GM12878 (cell line): Measurements from ENCODE around the gene SAPCD2. TPM values are rescaled to one million over a fixed set of nuclear protein-coding genes. Genes with fewer than 3 reads are reported as not detected.

Experiments
- ATAC-seq: fragments of 200-7000 bp; cut with Tn5 transposase; 3 replicates; pipeline ENCODE4 v1.9.1; 2020; ENCODE audit warnings: mild to moderate bottlenecking, moderate library complexity
- BruUV-seq: library from RNA; stranded (reverse); fragments of 400-500 nt; replicated peaks from 2 replicates; lab custom pipeline; 2021; lab: Mats Ljungman, UMichigan
- CTCF ChIA-PET: fragments of 300-600 bp; sonication (Branson Sonifier 250); formaldehyde crosslinking; extraction: SDS; loops from one replicate; lab custom pipeline; 2021; ENCODE audit warnings: inconsistent platforms; lab: Yijun Ruan, JAX
- POLR2A ChIA-PET: fragments of 350-600 bp; formaldehyde crosslinking; extraction: SDS; loops from one replicate; lab custom pipeline; 2021; ENCODE audit warnings: inconsistent platforms; lab: Charles Lee
- RAD21 ChIA-PET: fragments of 300-600 bp; sonication (Branson Sonifier 250); formaldehyde crosslinking; loops from one replicate; lab custom pipeline; 2023; ENCODE audit warnings: antibody characterized with exemption; ENCODE audit not compliant: unreplicated experiment; lab: Charles Lee
- SMC1A ChIA-PET: fragments of 300-600 bp; sonication (Branson Sonifier 250); formaldehyde crosslinking; loops from one replicate; lab custom pipeline; 2023; ENCODE audit not compliant: unreplicated experiment, uncharacterized antibody; lab: Charles Lee
- DNase-seq: peaks from one replicate; pipeline ENCODE4 v3.0.0-alpha.2; 2011; ENCODE audit warnings: low read depth, low spot score
- FAIRE-seq: peaks from 3 replicates; lab custom pipeline; 2011; peaks lifted over from hg19 to GRCh38; lab: Jason Lieb, UNC
- H2AFZ ChIP-seq: 2 replicates; pipeline ENCODE4 v1.6.0; 2011; ENCODE audit warnings: low read depth, low read length, control low read depth; ENCODE audit not compliant: control insufficient read depth
- H3K27ac ChIP-seq: 2 replicates; pipeline ENCODE4 v1.5.1; 2011; ENCODE audit warnings: control low read depth; ENCODE audit not compliant: control insufficient read depth, insufficient read depth
- H3K27me3 ChIP-seq, 2 experiments: replicated peaks in 1 of 2; 2 replicates each; pipeline versions ENCODE4 v1.6.0 to v1.6.1; 2011; ENCODE audit warnings: low read length in 1 of 2; ENCODE audit not compliant: control insufficient read depth in 2 of 2, insufficient read depth in 2 of 2
- H3K36me3 ChIP-seq, 2 experiments: 2 replicates each; pipeline ENCODE4 v1.5.1; 2011; ENCODE audit warnings: low read length in 1 of 2; ENCODE audit not compliant: control insufficient read depth in 2 of 2, insufficient read depth in 2 of 2
- H3K4me1 ChIP-seq: 2 replicates; pipeline ENCODE4 v1.6.1; 2011; ENCODE audit warnings: mild to moderate bottlenecking, low read length, moderate library complexity, mixed read lengths; ENCODE audit not compliant: control insufficient read depth, insufficient read depth
- H3K4me2 ChIP-seq: 2 replicates; pipeline ENCODE4 v1.6.0; 2011; ENCODE audit warnings: control low read depth; ENCODE audit not compliant: control insufficient read depth, insufficient read depth
- H3K4me3 ChIP-seq: fragments of 200-600 bp; sonication (generic); 2 replicates; pipeline ENCODE4 v1.5.1; 2016
- H3K79me2 ChIP-seq: 2 replicates; pipeline ENCODE4 v1.6.0; 2011; ENCODE audit warnings: low read length; ENCODE audit not compliant: control insufficient read depth, insufficient read depth
- H3K9ac ChIP-seq: 2 replicates; pipeline ENCODE4 v1.8.0; 2011; ENCODE audit warnings: low read length, control low read depth, mixed read lengths; ENCODE audit not compliant: control insufficient read depth, insufficient read depth
- H3K9me3 ChIP-seq: replicated peaks from 3 replicates; pipeline ENCODE4 v1.5.1; 2011; ENCODE audit warnings: mild to moderate bottlenecking, low read length; ENCODE audit not compliant: control insufficient read depth, insufficient read depth
- H4K20me1 ChIP-seq: 2 replicates; pipeline ENCODE4 v1.6.0; 2011; ENCODE audit not compliant: control insufficient read depth, insufficient read depth
- CEBPB ChIP-seq, 2 experiments: fragments of 150-350 bp in 1 of 2; IDR thresholded peaks; 2 replicates each; pipeline ENCODE4 v1.6.1; 2012 to 2014; ENCODE audit warnings: low read depth in 2 of 2, low read length in 2 of 2, borderline replicate concordance in 1 of 2, inconsistent platforms in 1 of 2
- CREB1 ChIP-seq: IDR thresholded peaks from 2 replicates; pipeline ENCODE4 v1.6.1; 2012; ENCODE audit warnings: low read depth, mild to moderate bottlenecking, inconsistent platforms
- HDGF ChIP-seq: fragments of 450-650 bp; IDR thresholded peaks from 2 replicates; pipeline ENCODE4 v1.6.1; 2016; ENCODE audit warnings: antibody characterized with exemption
- KDM1A ChIP-seq: fragments of 200-600 bp; sonication (generic); IDR thresholded peaks from 2 replicates; pipeline ENCODE4 v1.6.1; 2016; ENCODE audit warnings: borderline replicate concordance
- MEF2B ChIP-seq: fragments of 450-650 bp; IDR thresholded peaks from 2 replicates; pipeline ENCODE4 v1.6.1; 2018; ENCODE audit warnings: mild to moderate bottlenecking, moderate library complexity; ENCODE audit not compliant: partially characterized antibody, poor library complexity, severe bottlenecking
- MTA2 ChIP-seq: fragments of 450-650 bp; IDR thresholded peaks from 2 replicates; pipeline ENCODE4 v1.6.1; 2016; ENCODE audit warnings: low read depth, mild to moderate bottlenecking, moderate library complexity
- NBN ChIP-seq: fragments of 450-650 bp; IDR thresholded peaks from 2 replicates; pipeline ENCODE4 v1.6.1; 2016
- REST ChIP-seq: IDR thresholded peaks from 2 replicates; pipeline ENCODE4 v1.6.1; 2012; ENCODE audit warnings: mild to moderate bottlenecking, low read depth, low read length
- SUPT20H ChIP-seq: IDR thresholded peaks from 2 replicates; pipeline ENCODE4 v1.6.1; 2011; ENCODE audit warnings: low read depth, mild to moderate bottlenecking, low read length, moderate library complexity, borderline replicate concordance; ENCODE audit not compliant: control insufficient read depth
- ZBTB4 ChIP-seq: fragments of 450-650 bp; formaldehyde crosslinking; IDR thresholded peaks from 2 replicates; pipeline ENCODE4 v1.4.0; 2022; ENCODE audit warnings: mild to moderate bottlenecking, moderate library complexity
- ZNF687 ChIP-seq: fragments of 450-650 bp; IDR thresholded peaks from 2 replicates; pipeline ENCODE4 v1.6.1; 2017; ENCODE audit warnings: mild to moderate bottlenecking, moderate library complexity
- WGBS: methylation state at CpG from one replicate; pipeline ENCODE4 v1.1.6; 2016; ENCODE audit warnings: low lambda C conversion rate; ENCODE audit not compliant: insufficient replicate concordance, insufficient coverage; ENCODE audit errors: missing lambda C conversion rate; 5-methylcytosine and 5-hydroxymethylcytosine counted together
- in situ Hi-C: fragments of 300-500 bp; cut with MboI; formaldehyde crosslinking; loops from 9 replicates; pipeline ENCODE4 v1.14.3; 2018; ENCODE audit warnings: mixed read lengths
- intact Hi-C: fragments of 100-400 bp; cut with micrococcal nuclease; formaldehyde crosslinking; loops from one replicate; pipeline ENCODE4 v1.14.2; 2022; ENCODE audit not compliant: unreplicated experiment
- polyA plus RNA-seq, 11 experiments: library from polyadenylated mRNA; depleted of rRNA in 4 of 11; unstranded in 6 of 11; stranded (reverse) in 5 of 11; fragments of >200 nt; fragmentation: Nextera tagmentation in 4 of 11; fragmentation: Illumina TruSeq in 1 of 11; extraction: Ambion mirVana in 4 of 11; extraction: Trizol in 1 of 11; gene quantifications; 1 replicate in 1 of 11; 2 replicates in 10 of 11; pipeline versions ENCODE4 v1.2.1 to v1.2.3, GENCODE V29; 2011 to 2016; ENCODE audit warnings: inconsistent platforms in 2 of 11, missing spikeins in 2 of 11, low read depth in 1 of 11
- total RNA-seq, 4 experiments: library from RNA; depleted of rRNA in 3 of 4; stranded (reverse); fragments of >200 nt in 3 of 4; fragmentation: Illumina TruSeq in 1 of 4; extraction: Trizol in 1 of 4; gene quantifications; 2 replicates each; pipeline versions ENCODE4 v1.2.1 to v1.2.3, GENCODE V29; 2013 to 2021

The SAPCD2 gene
- total and polyA plus RNA-seq, 10 of the 15 experiments (the other 5 are each of a cell fraction or from before 2014, with no cell fraction given): 1.6 to 35.2 (median 7.2) TPM

- 22% methylated on average over 12 of the region's 12 CpGs for WGBS
- CTCF ChIA-PET: interaction anchor here (1.4 kb wide), 1 partner anchor 8 kb away, joined by 3 read pairs; no protein-coding TSS in a partner anchor
- SMC1A ChIA-PET: interaction anchor here (1.0 kb wide), 2 partner anchors 12 to 21 kb away, joined by 3 to 5 read pairs; partner anchors contain the start of gene MAN1B1
- FAIRE-seq (peak; percentile 44), ATAC-seq (peak; percentile 24), DNase-seq (no peak)
- H3K36me3 ChIP-seq: peaks cover 0 to 4% of the 10 kb centered on the region in 2 experiments; a peak in 1 of 4 replicates
- H3K27ac ChIP-seq: 0 out of 2 replicates have a peak overlapping the region, but pooled peaks have one; percentile 36
- POLR2A ChIA-PET: interaction anchor here (1.1 to 1.3 kb wide), 2 partner anchors 12 to 21 kb away, joined by 3 to 8 read pairs; partner anchors contain the start of gene MAN1B1
- peak overlapping the region; percentile 13; the same call in 1 of the 2 replicates for H3K9ac ChIP-seq
- no TSS peak for BruUV-seq
- peak overlapping the region; percentile 72 for H2AFZ ChIP-seq
- no peaks in the 10 kb centered on the region; the same call in 1 of the 2 replicates for H4K20me1 ChIP-seq
- H3K4me3 ChIP-seq: no peak overlapping the region
- H3K27me3 ChIP-seq: no peaks in the 10 kb centered on the region
- H3K9me3 ChIP-seq: no peaks in the 10 kb centered on the region
- in situ Hi-C loops (no loop called here), intact Hi-C loops (no loop called here)
- peaks cover 25% of the 10 kb centered on the region for H3K4me1 ChIP-seq
- RAD21 ChIA-PET: interaction anchor here (1.2 kb wide), 1 partner anchor 21 kb away, joined by 4 read pairs; no protein-coding TSS in a partner anchor
- H3K4me2 ChIP-seq: peak overlapping the region; percentile 50
- H3K79me2 ChIP-seq: peaks cover 10% of the 10 kb centered on the region
- TF ChIP-seq MTA2 (peak; percentile 43; the same call in 1 of the 2 replicates), REST (no peak), NBN (peak; percentile 51; the same call in 1 of the 2 replicates), CREB1 (no peak), HDGF (peak; percentile 84), ZBTB4 (peak; percentile 80; the same call in 1 of the 2 replicates), KDM1A (no peak), ZNF687 (peak; percentile 97), MEF2B (peak; percentile 59), CEBPB (IDR thresholded peaks at IDR 0.05; ENCODE audit: borderline replicate concordance in 1 of 2, low read depth in 2 of 2, low read length in 2 of 2) (no peak), SUPT20H (no peak)
These were observed 4.4 kb upstream of the SAPCD2 start for GRCh38 chr9:137074657-137075274.
